Osteoblast (primary cell): ENCODE measurements around the gene NAP1L5. TPM values are rescaled to one million over a fixed set of nuclear protein-coding genes. Genes with fewer than 3 reads are reported as not detected.

Experiments used
- DNase-seq: peaks from one replicate; pipeline ENCODE4 v3.0.0; 2011; ENCODE audit warnings: low spot score, mixed read lengths; ENCODE audit not compliant: insufficient read length; ENCODE audit errors: missing footprints
- H2AFZ ChIP-seq: 2 replicates; pipeline ENCODE4 v1.6.0; 2011; ENCODE audit warnings: mild to moderate bottlenecking, low read length
- H3K27ac ChIP-seq: 2 replicates; pipeline ENCODE4 v1.5.1; 2011; ENCODE audit warnings: mild to moderate bottlenecking, low read depth, low read length, moderate library complexity
- H3K27me3 ChIP-seq: 2 replicates; pipeline ENCODE4 v1.6.0; 2012; ENCODE audit warnings: mild to moderate bottlenecking, control low read depth, inconsistent platforms, low read length, moderate library complexity; ENCODE audit not compliant: insufficient read depth
- H3K36me3 ChIP-seq: 2 replicates; pipeline ENCODE4 v1.5.1; 2011; ENCODE audit warnings: mild to moderate bottlenecking, low read length, control low read depth, moderate library complexity; ENCODE audit not compliant: insufficient read depth
- H3K4me1 ChIP-seq: 2 replicates; pipeline ENCODE4 v1.5.1; 2011; ENCODE audit warnings: mild to moderate bottlenecking, low read length, control low read depth, moderate library complexity; ENCODE audit not compliant: insufficient read depth
- H3K4me2 ChIP-seq: 2 replicates; pipeline ENCODE4 v1.6.0; 2011; ENCODE audit warnings: mild to moderate bottlenecking, low read length; ENCODE audit not compliant: insufficient read depth
- H3K4me3 ChIP-seq: fragments of 200-600 bp; sonication (generic); 3 replicates; pipeline ENCODE4 v1.5.1; 2012; ENCODE audit warnings: mild to moderate bottlenecking, low read length, inconsistent platforms; ENCODE audit not compliant: insufficient read depth
- H3K79me2 ChIP-seq: 2 replicates; pipeline ENCODE4 v1.6.0; 2012; ENCODE audit warnings: mild to moderate bottlenecking, low read length, control low read depth, inconsistent platforms; ENCODE audit not compliant: insufficient read depth
- H3K9me3 ChIP-seq: 2 replicates; pipeline ENCODE4 v1.5.1; 2011; ENCODE audit warnings: low read depth, low read length, control low read depth
- H4K20me1 ChIP-seq: 2 replicates; pipeline ENCODE4 v1.6.0; 2012; ENCODE audit warnings: mild to moderate bottlenecking, low read length, control low read depth; ENCODE audit not compliant: insufficient read depth
- total RNA-seq: library from RNA; depleted of rRNA; stranded (reverse); fragments of >200 nt; gene quantifications from 2 replicates; pipeline ENCODE4 v1.2.3, GENCODE V29; 2012
- TF ChIP-seq, protein P1 (sequence below): IDR thresholded peaks from 2 replicates; pipeline ENCODE4 v1.5.1; 2011; ENCODE audit warnings: mild to moderate bottlenecking, low read depth, low read length, moderate library complexity; ENCODE audit errors: extremely low read depth

Gene NAP1L5
- total RNA-seq, 1 donor, result 5.1 TPM

DNA sequence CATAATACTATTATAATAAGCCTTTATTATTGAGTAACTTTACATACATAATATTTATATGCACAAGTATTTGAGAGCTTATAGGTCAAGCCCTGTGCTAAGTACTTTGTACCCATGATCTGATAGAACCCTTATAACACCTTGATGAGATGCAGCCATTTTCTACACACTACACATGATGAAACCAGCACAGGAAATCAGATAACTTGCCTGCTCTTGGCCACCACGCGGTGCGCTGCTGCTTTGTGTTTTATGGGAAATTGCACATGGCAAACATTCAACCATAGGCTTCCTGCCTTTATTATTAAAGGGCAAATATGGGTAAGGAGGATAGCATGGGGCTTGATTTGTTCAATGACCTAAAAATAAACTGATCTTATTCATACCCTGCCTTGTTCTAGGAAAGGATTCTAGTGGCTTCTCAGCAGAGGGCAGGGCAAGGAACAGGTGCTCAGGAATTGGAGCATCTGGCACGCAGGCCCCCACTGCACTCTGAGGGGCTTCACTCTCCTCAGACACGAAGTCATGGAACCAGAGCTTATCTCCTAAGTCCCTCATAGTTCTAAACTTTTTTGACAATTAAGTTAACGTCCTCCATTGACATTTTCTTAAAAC is 31.6 kb upstream of the NAP1L5 start:
- no peak overlapping the region for H2AFZ ChIP-seq

DNA sequence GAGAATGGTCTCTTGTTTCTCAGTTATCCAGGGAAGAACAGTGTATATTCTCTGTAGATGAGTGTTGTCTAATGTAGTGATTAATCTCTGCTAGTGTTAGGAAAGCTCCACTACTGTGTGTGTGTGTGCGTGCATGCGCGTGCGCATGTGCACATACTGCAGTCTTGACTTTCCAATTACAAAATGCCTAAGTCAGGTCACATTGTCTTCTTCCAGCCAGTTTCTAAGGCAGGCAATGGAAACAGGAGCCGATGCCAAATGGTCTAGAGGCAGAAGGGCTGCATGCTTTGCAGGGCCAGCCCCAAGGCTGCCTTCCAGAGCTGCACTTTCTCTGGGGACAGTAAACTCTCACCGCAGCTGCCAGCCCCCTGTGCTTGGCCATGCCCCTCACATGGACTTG is 30.5 kb upstream of the NAP1L5 start:
- H3K27ac ChIP-seq, result no peak overlapping the region
- no peak overlapping the region for H3K4me3 ChIP-seq
- no peak overlapping the region for H3K4me2 ChIP-seq
- H3K9me3 ChIP-seq, result no peaks in the 10 kb centered on the region
- no peaks in the 10 kb centered on the region for H3K79me2 ChIP-seq
- H3K36me3 ChIP-seq, result peaks cover 19% of the 10 kb centered on the region
- no peaks in the 10 kb centered on the region for H4K20me1 ChIP-seq
- H3K4me1 ChIP-seq, result peaks cover 6% of the 10 kb centered on the region
- TF ChIP-seq, protein P1, sequence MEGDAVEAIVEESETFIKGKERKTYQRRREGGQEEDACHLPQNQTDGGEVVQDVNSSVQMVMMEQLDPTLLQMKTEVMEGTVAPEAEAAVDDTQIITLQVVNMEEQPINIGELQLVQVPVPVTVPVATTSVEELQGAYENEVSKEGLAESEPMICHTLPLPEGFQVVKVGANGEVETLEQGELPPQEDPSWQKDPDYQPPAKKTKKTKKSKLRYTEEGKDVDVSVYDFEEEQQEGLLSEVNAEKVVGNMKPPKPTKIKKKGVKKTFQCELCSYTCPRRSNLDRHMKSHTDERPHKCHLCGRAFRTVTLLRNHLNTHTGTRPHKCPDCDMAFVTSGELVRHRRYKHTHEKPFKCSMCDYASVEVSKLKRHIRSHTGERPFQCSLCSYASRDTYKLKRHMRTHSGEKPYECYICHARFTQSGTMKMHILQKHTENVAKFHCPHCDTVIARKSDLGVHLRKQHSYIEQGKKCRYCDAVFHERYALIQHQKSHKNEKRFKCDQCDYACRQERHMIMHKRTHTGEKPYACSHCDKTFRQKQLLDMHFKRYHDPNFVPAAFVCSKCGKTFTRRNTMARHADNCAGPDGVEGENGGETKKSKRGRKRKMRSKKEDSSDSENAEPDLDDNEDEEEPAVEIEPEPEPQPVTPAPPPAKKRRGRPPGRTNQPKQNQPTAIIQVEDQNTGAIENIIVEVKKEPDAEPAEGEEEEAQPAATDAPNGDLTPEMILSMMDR, result no peak
- H3K27me3 ChIP-seq, result no peaks in the 10 kb centered on the region
- DNase-seq, result no peak
- H2AFZ ChIP-seq, result no peak overlapping the region

More for the DNA sequence above, 31.6 kb upstream of the NAP1L5 start:
- H3K9me3 ChIP-seq, result no peaks in the 10 kb centered on the region
- no peak overlapping the region for H3K4me3 ChIP-seq
- H3K4me1 ChIP-seq, result peaks cover 8% of the 10 kb centered on the region
- H3K79me2 ChIP-seq, result no peaks in the 10 kb centered on the region
- H3K36me3 ChIP-seq, result peaks cover 19% of the 10 kb centered on the region
- no peak overlapping the region for H3K4me2 ChIP-seq
- TF ChIP-seq, protein P1, result no peak
- H3K27ac ChIP-seq, result no peak overlapping the region
- H4K20me1 ChIP-seq, result no peaks in the 10 kb centered on the region
- H3K27me3 ChIP-seq, result no peaks in the 10 kb centered on the region
- no peak for DNase-seq

DNA sequence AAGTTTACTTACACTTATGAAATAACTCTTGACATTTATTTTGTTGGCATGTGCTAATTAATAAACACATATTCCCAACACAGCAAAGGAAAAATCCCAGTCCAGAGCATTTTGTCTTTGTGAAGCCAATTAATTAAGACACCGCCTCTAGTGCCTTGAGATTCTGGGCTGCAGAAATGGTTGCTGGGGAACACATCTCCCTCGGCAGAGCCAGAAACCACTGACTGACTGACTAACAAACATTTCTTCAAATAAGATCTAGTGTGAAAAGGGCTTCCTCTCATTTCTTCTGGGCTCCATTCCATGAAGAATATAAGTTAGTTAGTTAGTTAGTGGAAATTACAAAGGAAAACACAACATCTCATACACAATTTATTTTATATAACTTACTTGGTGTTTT is 28.4 kb upstream of the NAP1L5 start:
- no peaks in the 10 kb centered on the region for H3K27me3 ChIP-seq
- H3K4me1 ChIP-seq, result peaks cover 6% of the 10 kb centered on the region
- no peaks in the 10 kb centered on the region for H3K9me3 ChIP-seq
- DNase-seq, result no peak
- TF ChIP-seq, protein P1, result no peak
- H3K79me2 ChIP-seq, result no peaks in the 10 kb centered on the region
- H3K36me3 ChIP-seq, result peaks cover 25% of the 10 kb centered on the region
- H3K4me3 ChIP-seq, result no peak overlapping the region
- no peak overlapping the region for H2AFZ ChIP-seq
- H3K4me2 ChIP-seq, result no peak overlapping the region
- no peaks in the 10 kb centered on the region for H4K20me1 ChIP-seq
- H3K27ac ChIP-seq, result no peak overlapping the region

GRCh38 chr4:88725143-88725542 is 27.5 kb upstream of the NAP1L5 start:
- TF ChIP-seq, protein P1, result no peak
- Histone ChIP-seq H3K4me2 (no peak overlapping the region), H3K27me3 (no peaks in the 10 kb centered on the region), H3K4me3 (no peak overlapping the region), H3K36me3 (peaks cover 19% of the 10 kb centered on the region), H3K4me1 (peaks cover 9% of the 10 kb centered on the region), H3K79me2 (no peaks in the 10 kb centered on the region), H3K27ac (no peak overlapping the region), H2AFZ (no peak overlapping the region), H3K9me3 (no peaks in the 10 kb centered on the region), H4K20me1 (no peaks in the 10 kb centered on the region)
- no peak for DNase-seq
